Natural killer cell (primary cell): ENCODE data around the gene KCNAB2. TPM values are rescaled to one million over a fixed set of nuclear protein-coding genes. Genes with fewer than 3 reads are reported as not detected.
A peak's percentile ranks its signal among the peaks of the same experiment; 100 is the strongest.

Experiments used
- ATAC-seq, 3 donors: fragments of 150-1000 bp in 2 of 3; fragments of 200-7000 bp in 1 of 3; cut with Tn5 transposase; 1 replicate in 1 of 3; 2 replicates in 2 of 3; pipeline ENCODE4 v1.10.0; 2021; ENCODE audit warnings: mild to moderate bottlenecking in 2 of 3, moderate library complexity in 2 of 3
- DNase-seq, 2 donors: peaks; one replicate each; pipeline versions ENCODE4 v3.0.0 to v3.0.0-alpha.2; 2013 to 2021; ENCODE audit warnings: mixed read lengths in 1 of 2
- H3K27ac ChIP-seq: one replicate; pipeline ENCODE4 v1.5.1; 2013; ENCODE audit warnings: mild to moderate bottlenecking, low read length
- H3K27me3 ChIP-seq: one replicate; pipeline ENCODE4 v1.6.1; 2013; ENCODE audit warnings: low read length; ENCODE audit not compliant: control insufficient read depth, insufficient read depth
- H3K36me3 ChIP-seq: one replicate; pipeline ENCODE4 v1.6.1; 2013; ENCODE audit warnings: low read length; ENCODE audit not compliant: control insufficient read depth, insufficient read depth
- H3K4me1 ChIP-seq: one replicate; pipeline ENCODE4 v1.6.1; 2013; ENCODE audit warnings: low read length; ENCODE audit not compliant: control insufficient read depth, insufficient read depth
- H3K4me3 ChIP-seq: one replicate; pipeline ENCODE4 v1.5.1; 2013; ENCODE audit warnings: low read length
- H3K9me3 ChIP-seq: one replicate; pipeline ENCODE4 v1.6.1; 2013; ENCODE audit warnings: low read length; ENCODE audit not compliant: control insufficient read depth, insufficient read depth
- H3K27ac Mint-ChIP-seq, 2 donors: one replicate each; pipeline ENCODE4 v1.8.0; 2022; ENCODE audit warnings: mild to moderate bottlenecking in 2 of 2, mixed read lengths in 2 of 2, moderate library complexity in 1 of 2
- H3K27me3 Mint-ChIP-seq, 2 donors: one replicate each; pipeline ENCODE4 v1.8.0; 2022; ENCODE audit warnings: low read depth in 2 of 2, mixed read lengths in 2 of 2
- H3K36me3 Mint-ChIP-seq: one replicate; pipeline ENCODE4 v1.8.0; 2022; ENCODE audit warnings: mixed read lengths
- H3K4me1 Mint-ChIP-seq, 2 donors: one replicate each; pipeline ENCODE4 v1.8.0; 2022; ENCODE audit warnings: mixed read lengths in 2 of 2
- H3K4me3 Mint-ChIP-seq: one replicate; pipeline ENCODE4 v1.8.0; 2022; ENCODE audit warnings: mild to moderate bottlenecking, moderate library complexity, mixed read lengths
- H3K9me3 Mint-ChIP-seq, 2 donors: one replicate each; pipeline ENCODE4 v1.8.0; 2022; ENCODE audit warnings: mixed read lengths in 2 of 2
- CTCF ChIP-seq: fragments of 200-600 bp; IDR thresholded peaks from one replicate; pipeline ENCODE4 v1.8.0; 2022; ENCODE audit warnings: antibody characterized with exemption
- WGBS: methylation state at CpG from one replicate; pipeline ENCODE4 v1.1.7; 2013; ENCODE audit warnings: missing lambda C conversion rate; ENCODE audit not compliant: insufficient coverage; 5-methylcytosine and 5-hydroxymethylcytosine counted together
- intact Hi-C: fragments of 100-400 bp; cut with micrococcal nuclease; formaldehyde crosslinking; loops from one replicate; pipeline ENCODE4 v1.14.2; 2022
- total RNA-seq, 4 donors: library from RNA; stranded (reverse); fragments of 120-200 nt in 1 of 4; gene quantifications; one replicate each; pipeline versions ENCODE4 v1.2.3 to v1.2.4, GENCODE V29; 2013 to 2022

Gene KCNAB2
- total RNA-seq, 3 donors from 2014 or later (not counting 1 experiment from before 2014, with no cell fraction given) = 387 to 749 (median 430) TPM

- WGBS = 87% methylated on average over 14 of the region's 14 CpGs
- Mint-ChIP-seq H3K36me3 (no peaks in the 10 kb centered on the region), H3K4me3 (no peak overlapping the region)
These were observed 23.9 kb downstream of the KCNAB2 start for GRCh38 chr1:6069573-6069972.

GRCh38 chr1:6070450-6070974, 24.8 kb downstream of the KCNAB2 start:
- ATAC-seq (no peak), DNase-seq (no peak)
- TF ChIP-seq CTCF = no peak
- Mint-ChIP-seq H3K27me3 (no peaks in the 10 kb centered on the region), H3K36me3 (no peaks in the 10 kb centered on the region), H3K4me3 (no peak overlapping the region), H3K9me3 (no peaks in the 10 kb centered on the region), H3K27ac (peak overlapping the region in 1 of 2 donors; percentile 43), H3K4me1 (peaks cover 27 to 41% of the 10 kb centered on the region in 2 donors)
- intact Hi-C loops = no loop called here
- peaks cover 58% of the 10 kb centered on the region for H3K36me3 ChIP-seq
- no peak overlapping the region for H3K4me3 ChIP-seq
- H3K4me1 ChIP-seq = no peaks in the 10 kb centered on the region
- no peak overlapping the region for H3K27ac ChIP-seq
- H3K27me3 ChIP-seq = no peaks in the 10 kb centered on the region
- WGBS = 95% methylated on average over 9 of the region's 9 CpGs
- H3K9me3 ChIP-seq = no peaks in the 10 kb centered on the region

More at GRCh38 chr1:6069573-6069972, 23.9 kb downstream of the KCNAB2 start:
- no peaks in the 10 kb centered on the region for H3K27me3 Mint-ChIP-seq
- peaks cover 27 to 36% of the 10 kb centered on the region in 2 donors for H3K4me1 Mint-ChIP-seq
- Histone ChIP-seq H3K36me3 (peaks cover 54% of the 10 kb centered on the region), H3K27ac (no peak overlapping the region), H3K27me3 (no peaks in the 10 kb centered on the region), H3K4me1 (no peaks in the 10 kb centered on the region), H3K4me3 (no peak overlapping the region), H3K9me3 (no peaks in the 10 kb centered on the region)
- H3K9me3 Mint-ChIP-seq = no peaks in the 10 kb centered on the region
- intact Hi-C loops = no loop called here
- DNase-seq (no peak), ATAC-seq (no peak)
- H3K27ac Mint-ChIP-seq = no peak overlapping the region
- TF ChIP-seq CTCF = no peak

- peak overlapping the region in 1 of 2 donors; percentile 43 for H3K27ac Mint-ChIP-seq
- intact Hi-C loops = no loop called here
- ATAC-seq (no peak), DNase-seq (no peak)
- H3K4me3 Mint-ChIP-seq = no peak overlapping the region
- H3K27me3 Mint-ChIP-seq = no peaks in the 10 kb centered on the region
- no peaks in the 10 kb centered on the region for H3K36me3 Mint-ChIP-seq
- 96% methylated on average over 13 of the region's 13 CpGs for WGBS
- no peaks in the 10 kb centered on the region for H3K9me3 ChIP-seq
- no peak overlapping the region for H3K4me3 ChIP-seq
- no peak for TF ChIP-seq CTCF
- no peaks in the 10 kb centered on the region for H3K9me3 Mint-ChIP-seq
- H3K4me1 Mint-ChIP-seq = peaks cover 27 to 41% of the 10 kb centered on the region in 2 donors
- H3K27me3 ChIP-seq = no peaks in the 10 kb centered on the region
- H3K27ac ChIP-seq = no peak overlapping the region
- H3K4me1 ChIP-seq = no peaks in the 10 kb centered on the region
- H3K36me3 ChIP-seq = peaks cover 59% of the 10 kb centered on the region
These were observed 25.5 kb downstream of the KCNAB2 start for GRCh38 chr1:6071219-6071618.
